GM19468 (cell line): ENCODE results near the gene ZFHX3.

Experiments
- ATAC-seq: cut with Tn5 transposase; IDR thresholded peaks from one replicate; pipeline ENCODE4 v1.9.1; 2021; ENCODE audit warnings: mild to moderate bottlenecking, moderate library complexity, moderate number of reproducible peaks; ENCODE audit not compliant: unreplicated experiment; ENCODE audit errors: extremely low read depth

Gene ZFHX3

GRCh38 chr16:72862090-72862489 lies 185.8 kb downstream of the ZFHX3 start:
- no peak for ATAC-seq

GRCh38 chr16:72860726-72861562 lies 187.0 kb downstream of the ZFHX3 start:
- no peak for ATAC-seq

GRCh38 chr16:72859581-72859980 lies 188.3 kb downstream of the ZFHX3 start:
- ATAC-seq, result no peak

- no peak for ATAC-seq
These were observed 189.0 kb downstream of the ZFHX3 start for GRCh38 chr16:72858665-72859493.

- no peak for ATAC-seq
These were observed 189.9 kb downstream of the ZFHX3 start for GRCh38 chr16:72857834-72858664.

GRCh38 chr16:72856797-72857196 lies 191.1 kb downstream of the ZFHX3 start:
- no peak for ATAC-seq

- ATAC-seq, result no peak
These were observed 193.5 kb downstream of the ZFHX3 start for GRCh38 chr16:72854267-72854959.

- ATAC-seq, result no peak
These were observed 194.2 kb downstream of the ZFHX3 start for GRCh38 chr16:72853575-72854266.

- ATAC-seq, result no peak
These were observed 195.5 kb downstream of the ZFHX3 start for GRCh38 chr16:72852421-72852820.

GRCh38 chr16:72850853-72851252 lies 197.1 kb downstream of the ZFHX3 start:
- no peak for ATAC-seq

GRCh38 chr16:72850021-72850420 lies 197.9 kb downstream of the ZFHX3 start:
- ATAC-seq, result no peak

GRCh38 chr16:72848759-72849664 lies 198.9 kb downstream of the ZFHX3 start:
- ATAC-seq, result no peak

GRCh38 chr16:72848028-72848400 lies 199.9 kb downstream of the ZFHX3 start:
- ATAC-seq, result no peak

GRCh38 chr16:72847187-72848027 lies 200.5 kb downstream of the ZFHX3 start:
- no peak for ATAC-seq

- ATAC-seq, result no peak
These were observed 201.3 kb downstream of the ZFHX3 start for GRCh38 chr16:72846594-72846993.

- ATAC-seq, result no peak
These were observed 202.5 kb downstream of the ZFHX3 start for GRCh38 chr16:72845322-72846020.
